ENCODE results near the gene OASL.
"Not testable (repeated sequence)": the region's sequence is repeated elsewhere in the genome, so short reads cannot be mapped to it uniquely, and the experiment has no call there.

OASL gene

GRCh38 chr12:121038861-121039668 lies at the start of gene OASL:
OASL (minus strand) TSS chr12:121039246; CDS start chr12:121038971, 275 bp downstream.
- DNase-seq (ENCODE audit: low read depth) = peak; percentile 64

GRCh38 chr12:121088195-121088585 lies 49.1 kb upstream of the OASL start:
- no peak for DNase-seq (ENCODE audit: low read depth)

GRCh38 chr12:121087467-121088194 lies 48.6 kb upstream of the OASL start:
- DNase-seq (ENCODE audit: low read depth) = no peak

- no peak for DNase-seq (ENCODE audit: low read depth)
Observed at GRCh38 chr12:121086781-121087295, 47.8 kb upstream of the OASL start.

DNA sequence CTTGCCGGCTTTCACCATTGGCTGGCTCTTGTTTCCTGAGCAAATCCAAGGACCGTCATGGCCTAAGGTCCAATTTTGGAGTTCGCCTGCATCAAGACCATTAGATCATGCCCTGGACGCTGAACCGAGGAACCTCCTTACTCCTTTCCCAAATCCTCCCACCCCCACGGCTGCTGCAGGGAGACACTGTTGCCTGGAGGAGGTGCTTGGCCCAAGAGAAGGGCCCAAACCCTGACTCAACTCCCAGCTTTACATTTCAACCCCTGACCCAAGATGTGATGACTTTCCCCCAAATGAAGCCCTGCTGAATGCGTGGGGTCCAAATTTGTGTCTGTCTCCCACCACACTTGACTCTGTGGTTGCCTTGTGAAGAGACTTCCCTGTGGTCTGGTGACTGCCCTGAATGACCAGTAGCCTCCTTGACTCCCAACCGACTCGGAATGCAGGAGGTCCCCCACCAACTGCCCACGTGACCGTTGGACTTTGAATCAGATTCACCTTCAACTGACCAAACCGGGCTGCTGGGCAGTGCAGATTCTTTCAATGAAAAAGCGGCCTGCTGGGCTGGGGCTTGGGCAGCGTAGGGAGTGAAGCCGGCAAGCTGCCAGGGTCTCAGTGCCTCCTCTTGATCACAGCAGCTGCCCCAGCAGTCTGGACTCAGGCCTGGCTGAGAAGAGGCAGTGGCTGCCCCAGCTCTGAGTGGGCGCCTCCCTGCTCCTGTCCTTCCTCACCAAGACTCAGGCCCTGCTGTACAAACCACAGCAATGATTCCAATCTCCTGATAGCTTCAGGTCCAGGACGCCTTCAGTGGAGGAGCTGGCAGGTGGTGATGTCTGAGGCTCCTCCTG lies 46.7 kb upstream of the OASL start:
- no peak for DNase-seq (ENCODE audit: low read depth)

- DNase-seq (ENCODE audit: low read depth) = no peak
Observed at GRCh38 chr12:121085069-121085468, 46.0 kb upstream of the OASL start.

- no peak for DNase-seq (ENCODE audit: low read depth)
Observed at GRCh38 chr12:121084229-121084628, 45.2 kb upstream of the OASL start.

DNA sequence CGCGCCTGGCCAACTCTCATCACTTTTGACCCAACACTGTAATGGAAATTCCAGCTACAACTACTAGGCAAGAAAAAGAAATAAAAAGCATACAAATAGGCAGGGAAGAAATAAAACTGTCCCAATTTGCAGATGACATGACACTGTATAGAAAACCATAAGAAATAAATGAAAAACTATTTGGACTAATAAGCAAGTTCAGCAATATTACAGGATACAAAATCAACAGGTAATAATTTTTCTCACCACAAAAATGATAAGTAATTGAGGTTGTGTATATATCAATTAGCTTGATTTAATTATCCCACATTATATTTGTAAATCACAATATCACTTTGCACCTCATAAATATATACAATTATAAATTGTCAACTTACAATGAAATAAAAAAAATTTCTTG lies 41.9 kb upstream of the OASL start:
- DNase-seq (ENCODE audit: low read depth) = no peak

- DNase-seq (ENCODE audit: low read depth) = no peak
Observed at GRCh38 chr12:121079736-121080272, 40.8 kb upstream of the OASL start.

GRCh38 chr12:121077440-121077839 lies 38.4 kb upstream of the OASL start:
- not testable (repeated sequence) for DNase-seq (ENCODE audit: low read depth)

- DNase-seq (ENCODE audit: low read depth) = not testable (repeated sequence)
Observed at GRCh38 chr12:121075911-121076310, 36.9 kb upstream of the OASL start.

DNA sequence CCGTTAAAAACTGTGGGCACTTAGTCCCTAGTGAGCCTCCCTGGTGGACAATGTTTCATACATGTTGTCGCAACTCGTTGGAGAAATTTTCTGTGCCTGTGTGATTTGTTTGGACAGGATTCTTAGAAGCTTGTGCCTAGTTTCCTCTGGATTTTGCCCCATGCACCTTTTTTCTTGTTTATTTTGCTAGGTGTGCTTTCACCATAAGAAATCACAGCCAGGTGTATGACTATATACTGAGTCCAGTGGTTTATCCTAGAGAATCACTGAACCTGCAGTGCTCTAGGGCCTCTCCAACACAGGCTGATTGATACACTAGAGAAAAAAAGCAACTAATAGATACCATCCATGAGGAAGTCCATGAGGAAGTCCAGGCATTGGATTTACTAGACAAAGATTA lies 33.1 kb upstream of the OASL start:
- no peak for DNase-seq (ENCODE audit: low read depth)

DNA sequence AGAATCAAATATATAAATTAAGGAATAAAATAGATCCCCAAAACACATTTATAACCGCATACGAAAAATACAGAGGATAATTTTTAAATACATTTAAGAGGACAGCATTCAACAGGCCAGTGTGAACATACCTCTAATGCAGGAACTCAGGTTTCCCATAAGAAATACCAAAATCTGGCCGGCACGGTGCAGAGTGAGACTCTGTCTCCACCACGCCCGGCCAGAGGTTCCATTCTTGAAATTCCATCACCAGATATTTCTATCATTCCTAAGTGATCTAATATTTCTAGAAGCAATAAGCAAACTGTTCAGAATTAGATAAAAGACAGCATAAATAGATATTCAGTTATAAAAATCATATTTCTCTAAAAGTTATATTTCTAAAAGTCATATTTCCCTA lies 30.2 kb upstream of the OASL start:
- no peak for DNase-seq (ENCODE audit: low read depth)

DNA sequence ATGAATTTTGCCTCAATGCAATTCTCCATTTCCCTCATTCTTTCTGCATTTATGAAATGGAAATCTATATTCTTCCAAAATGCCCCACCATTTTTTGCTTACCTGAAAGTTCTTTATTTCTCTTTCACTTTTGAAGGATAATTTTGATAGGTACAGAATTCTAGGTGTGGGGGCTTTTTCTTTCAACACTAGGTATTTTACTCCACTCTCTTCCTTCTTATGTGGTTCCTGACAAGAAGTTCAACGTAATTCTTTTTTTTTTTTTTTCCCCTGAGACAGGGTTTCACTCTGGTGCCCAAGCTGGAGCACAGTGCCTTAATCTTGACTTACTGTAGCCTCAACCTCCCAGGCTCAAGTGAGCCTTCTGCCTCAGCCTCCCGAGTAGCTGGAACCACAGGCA lies 26.3 kb upstream of the OASL start:
- DNase-seq (ENCODE audit: low read depth) = no peak

GRCh38 chr12:121064586-121064985 lies 25.5 kb upstream of the OASL start:
- DNase-seq (ENCODE audit: low read depth) = not testable (repeated sequence)

GRCh38 chr12:121064116-121064515 lies 25.1 kb upstream of the OASL start:
- no peak for DNase-seq (ENCODE audit: low read depth)

DNA sequence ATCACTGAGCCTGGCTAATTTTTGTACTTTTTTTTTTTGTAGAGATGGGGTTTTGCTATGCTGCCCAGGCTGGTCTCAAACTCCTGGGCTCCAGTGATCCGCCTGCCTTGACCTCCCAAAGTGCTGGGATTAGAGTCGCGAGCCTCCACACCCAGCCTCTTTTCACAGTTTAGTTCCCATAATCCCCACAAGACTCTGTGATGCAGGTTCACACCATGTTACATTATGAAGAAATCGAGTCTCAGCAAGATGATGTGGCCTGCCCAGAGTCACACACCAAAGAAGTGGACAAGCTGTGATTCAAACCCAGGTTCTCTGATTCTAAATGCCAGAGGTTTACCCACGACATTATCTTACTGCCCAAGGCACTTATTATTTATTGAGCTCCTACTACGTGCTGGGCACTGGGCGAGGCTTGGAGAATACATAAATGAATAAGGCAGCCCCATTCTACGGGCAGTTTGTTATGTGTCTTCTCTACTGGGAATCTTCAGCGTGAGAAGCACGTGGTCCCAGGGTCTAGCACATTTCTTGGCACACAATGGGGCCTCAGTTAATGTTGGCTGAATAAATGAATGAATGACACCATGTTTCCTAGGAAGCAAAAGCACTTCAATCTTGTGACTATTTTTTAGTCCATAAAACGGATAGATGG lies 23.5 kb upstream of the OASL start:
- DNase-seq (ENCODE audit: low read depth) = no peak

- peak; percentile 4 for DNase-seq (ENCODE audit: low read depth)
Observed at GRCh38 chr12:121061831-121062230, 22.8 kb upstream of the OASL start.

GRCh38 chr12:121060149-121061001 lies 21.3 kb upstream of the OASL start:
- DNase-seq (ENCODE audit: low read depth) = peak; percentile 66

Measured in iris pigment epithelial cell (primary cell).